Gastrocnemius medialis (tissue), 4 donors: ENCODE measurements around the gene LDAH.

ENCODE experiments used
- POLR2A ChIP-seq, 2 donors: fragments of 450-650 bp; IDR thresholded peaks; one replicate each; pipeline ENCODE4 v1.6.1; 2017; ENCODE audit warnings: antibody characterized with exemption in 2 of 2, mild to moderate bottlenecking in 2 of 2, moderate library complexity in 2 of 2
- TF ChIP-seq, protein P1 (sequence below), 5 experiments: fragments of 450-650 bp in 3 of 5; fragments of 200-600 bp in 2 of 5; sonication (generic) in 2 of 5; IDR thresholded peaks in 4 of 5; conservative IDR thresholded peaks in 1 of 5; 1 replicate in 4 of 5; 2 replicates in 1 of 5; pipeline ENCODE4 v1.5.1; 2016 to 2019; ENCODE audit warnings: antibody characterized with exemption in 5 of 5, mild to moderate bottlenecking in 3 of 5, moderate library complexity in 3 of 5

DNA sequence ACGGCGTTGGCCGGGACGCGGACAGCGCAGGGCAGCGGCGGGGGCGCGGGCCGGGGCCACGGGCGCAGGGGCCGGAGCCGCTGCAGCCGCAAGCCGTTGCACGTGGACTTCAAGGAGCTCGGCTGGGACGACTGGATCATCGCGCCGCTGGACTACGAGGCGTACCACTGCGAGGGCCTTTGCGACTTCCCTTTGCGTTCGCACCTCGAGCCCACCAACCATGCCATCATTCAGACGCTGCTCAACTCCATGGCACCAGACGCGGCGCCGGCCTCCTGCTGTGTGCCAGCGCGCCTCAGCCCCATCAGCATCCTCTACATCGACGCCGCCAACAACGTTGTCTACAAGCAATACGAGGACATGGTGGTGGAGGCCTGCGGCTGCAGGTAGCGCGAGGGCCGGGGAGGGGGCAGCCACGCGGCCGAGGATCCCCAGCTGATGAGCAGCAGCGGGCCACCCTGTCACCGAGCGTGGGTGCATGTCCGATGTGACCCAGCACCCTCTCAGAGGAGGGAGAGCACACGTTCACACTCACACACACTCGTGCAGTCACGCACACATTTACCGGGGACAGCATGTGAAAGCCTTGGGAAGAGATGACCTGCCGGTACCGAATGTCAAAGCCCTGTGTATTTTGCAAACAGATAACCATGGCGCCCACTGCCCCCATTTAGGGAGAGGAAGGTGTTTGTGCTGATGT, 151.7 kb downstream of the LDAH start:
- TF ChIP-seq, protein P1, sequence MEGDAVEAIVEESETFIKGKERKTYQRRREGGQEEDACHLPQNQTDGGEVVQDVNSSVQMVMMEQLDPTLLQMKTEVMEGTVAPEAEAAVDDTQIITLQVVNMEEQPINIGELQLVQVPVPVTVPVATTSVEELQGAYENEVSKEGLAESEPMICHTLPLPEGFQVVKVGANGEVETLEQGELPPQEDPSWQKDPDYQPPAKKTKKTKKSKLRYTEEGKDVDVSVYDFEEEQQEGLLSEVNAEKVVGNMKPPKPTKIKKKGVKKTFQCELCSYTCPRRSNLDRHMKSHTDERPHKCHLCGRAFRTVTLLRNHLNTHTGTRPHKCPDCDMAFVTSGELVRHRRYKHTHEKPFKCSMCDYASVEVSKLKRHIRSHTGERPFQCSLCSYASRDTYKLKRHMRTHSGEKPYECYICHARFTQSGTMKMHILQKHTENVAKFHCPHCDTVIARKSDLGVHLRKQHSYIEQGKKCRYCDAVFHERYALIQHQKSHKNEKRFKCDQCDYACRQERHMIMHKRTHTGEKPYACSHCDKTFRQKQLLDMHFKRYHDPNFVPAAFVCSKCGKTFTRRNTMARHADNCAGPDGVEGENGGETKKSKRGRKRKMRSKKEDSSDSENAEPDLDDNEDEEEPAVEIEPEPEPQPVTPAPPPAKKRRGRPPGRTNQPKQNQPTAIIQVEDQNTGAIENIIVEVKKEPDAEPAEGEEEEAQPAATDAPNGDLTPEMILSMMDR (IDR thresholded peaks at IDR 0.05 in 4 of 5, conservative IDR thresholded peaks at IDR 0.05 in 1 of 5), result no peak
- TF ChIP-seq POLR2A (IDR thresholded peaks at IDR 0.05), result no peak
